HEK293 (cell line): ENCODE measurements around the gene SPTLC2.
A peak's percentile ranks its signal among the peaks of the same experiment; 100 is the strongest.

Experiments used
- FEZF1 ChIP-seq: fragments of 450-650 bp; formaldehyde crosslinking; IDR thresholded peaks from 2 replicates; pipeline ENCODE4 v1.5.1; 2016; ENCODE audit warnings: missing biosample characterization, missing genetic modification characterization
- GFI1B ChIP-seq: fragments of 450-650 bp; formaldehyde crosslinking; IDR thresholded peaks from 2 replicates; pipeline ENCODE4 v1.5.1; 2016; ENCODE audit warnings: missing biosample characterization, missing genetic modification characterization
- KLF1 ChIP-seq: fragments of 450-650 bp; formaldehyde crosslinking; IDR thresholded peaks from 2 replicates; pipeline ENCODE4 v1.5.1; 2016; ENCODE audit warnings: missing biosample characterization, missing genetic modification characterization
- MZF1 ChIP-seq: fragments of 450-650 bp; formaldehyde crosslinking; IDR thresholded peaks from 2 replicates; pipeline ENCODE4 v1.5.1; 2017; ENCODE audit warnings: missing biosample characterization, missing genetic modification characterization, borderline replicate concordance
- PRDM1 ChIP-seq: fragments of 450-650 bp; formaldehyde crosslinking; IDR thresholded peaks from 2 replicates; pipeline ENCODE4; 2016; ENCODE audit warnings: missing biosample characterization, missing genetic modification characterization
- REST ChIP-seq: fragments of 450-650 bp; formaldehyde crosslinking; IDR thresholded peaks from 2 replicates; pipeline ENCODE4 v1.5.1; 2016; ENCODE audit warnings: missing biosample characterization, missing genetic modification characterization
- SCRT1 ChIP-seq: fragments of 450-650 bp; formaldehyde crosslinking; IDR thresholded peaks from 2 replicates; pipeline ENCODE4 v1.5.1; 2016; ENCODE audit warnings: missing biosample characterization, missing genetic modification characterization, borderline replicate concordance
- ZBTB20 ChIP-seq: fragments of 450-650 bp; formaldehyde crosslinking; IDR thresholded peaks from 2 replicates; pipeline ENCODE4 v1.5.1; 2016; ENCODE audit warnings: missing biosample characterization, missing genetic modification characterization
- ZBTB21 ChIP-seq: fragments of 450-650 bp; formaldehyde crosslinking; IDR thresholded peaks from 2 replicates; pipeline ENCODE4 v1.5.1; 2017; ENCODE audit warnings: missing biosample characterization, missing genetic modification characterization
- ZEB2 ChIP-seq: fragments of 450-650 bp; formaldehyde crosslinking; IDR thresholded peaks from 2 replicates; pipeline ENCODE4 v1.5.1; 2016; ENCODE audit warnings: missing biosample characterization, missing genetic modification characterization
- ZNF140 ChIP-seq: fragments of 450-650 bp; formaldehyde crosslinking; IDR thresholded peaks from 2 replicates; pipeline ENCODE4 v1.5.1; 2016; ENCODE audit warnings: missing biosample characterization, missing genetic modification characterization
- ZNF184 ChIP-seq: fragments of 450-650 bp; IDR thresholded peaks from 2 replicates; pipeline ENCODE4 v1.5.1; 2018; ENCODE audit warnings: missing biosample characterization, mild to moderate bottlenecking, missing genetic modification characterization
- ZNF211 ChIP-seq: fragments of 450-650 bp; formaldehyde crosslinking; IDR thresholded peaks from 2 replicates; pipeline ENCODE4 v1.5.1; 2016; ENCODE audit warnings: low read depth, missing biosample characterization, missing genetic modification characterization
- ZNF223 ChIP-seq: fragments of 450-650 bp; formaldehyde crosslinking; IDR thresholded peaks from 2 replicates; pipeline ENCODE4 v1.5.1; 2016; ENCODE audit warnings: missing biosample characterization, missing genetic modification characterization
- ZNF248 ChIP-seq: fragments of 450-650 bp; formaldehyde crosslinking; IDR thresholded peaks from 2 replicates; pipeline ENCODE4 v1.5.1; 2017; ENCODE audit warnings: missing biosample characterization, missing genetic modification characterization
- ZNF518A ChIP-seq: fragments of 450-650 bp; formaldehyde crosslinking; conservative IDR thresholded peaks from 2 replicates; pipeline ENCODE4 v1.5.1; 2016; ENCODE audit warnings: low read depth, missing biosample characterization, missing genetic modification characterization
- ZNF561 ChIP-seq: fragments of 450-650 bp; IDR thresholded peaks from 2 replicates; pipeline ENCODE4 v1.5.1; 2018; ENCODE audit warnings: missing biosample characterization, missing genetic modification characterization, borderline replicate concordance
- ZNF571 ChIP-seq: fragments of 450-650 bp; formaldehyde crosslinking; IDR thresholded peaks from 2 replicates; pipeline ENCODE4 v1.5.0; 2017; ENCODE audit warnings: missing biosample characterization, missing genetic modification characterization
- ZNF645 ChIP-seq: fragments of 450-650 bp; formaldehyde crosslinking; IDR thresholded peaks from 2 replicates; pipeline ENCODE4; 2016; ENCODE audit warnings: missing biosample characterization, missing genetic modification characterization
- ZNF670 ChIP-seq: fragments of 450-650 bp; formaldehyde crosslinking; IDR thresholded peaks from 2 replicates; pipeline ENCODE4 v1.5.1; 2016; ENCODE audit warnings: missing biosample characterization, missing genetic modification characterization, low read depth
- ZNF747 ChIP-seq: fragments of 450-650 bp; formaldehyde crosslinking; IDR thresholded peaks from 2 replicates; pipeline ENCODE4 v1.5.1; 2016; ENCODE audit warnings: missing biosample characterization, missing genetic modification characterization
- ZNF768 ChIP-seq: fragments of 450-650 bp; formaldehyde crosslinking; IDR thresholded peaks from 2 replicates; pipeline ENCODE4 v1.5.1; 2018; ENCODE audit warnings: missing biosample characterization, mild to moderate bottlenecking, missing genetic modification characterization
- ZNF785 ChIP-seq: fragments of 450-650 bp; formaldehyde crosslinking; IDR thresholded peaks from 2 replicates; pipeline ENCODE4 v1.5.1; 2016; ENCODE audit warnings: missing biosample characterization, missing genetic modification characterization
- ZNF830 ChIP-seq: fragments of 450-650 bp; IDR thresholded peaks from 2 replicates; pipeline ENCODE4 v1.5.0; 2018; ENCODE audit warnings: missing biosample characterization, missing genetic modification characterization, low read depth, mild to moderate bottlenecking, moderate library complexity
- ZNF843 ChIP-seq: fragments of 450-650 bp; formaldehyde crosslinking; IDR thresholded peaks from 2 replicates; pipeline ENCODE4 v1.5.1; 2016; ENCODE audit warnings: missing biosample characterization, missing genetic modification characterization
- ZSCAN30 ChIP-seq: fragments of 450-650 bp; IDR thresholded peaks from 2 replicates; pipeline ENCODE4 v1.5.1; 2018; ENCODE audit warnings: missing biosample characterization, mild to moderate bottlenecking, missing genetic modification characterization, moderate library complexity
- TF ChIP-seq, protein P1 (sequence below): sonication (generic); formaldehyde crosslinking; IDR thresholded peaks from 2 replicates; pipeline ENCODE4 v1.8.1; 2022; ENCODE audit warnings: mild to moderate bottlenecking, moderate library complexity, missing genetic modification reagents

Gene SPTLC2

GRCh38 chr14:77616454-77617229, at the start of gene SPTLC2 (continued):
- no peak for TF ChIP-seq ZNF184 (tag by site-specific recombination)
- no peak for TF ChIP-seq ZNF670 (tag by site-specific recombination)
- TF ChIP-seq ZNF785 = no peak
- peak; percentile 54; the same call in 1 of the 2 replicates for TF ChIP-seq ZSCAN30 (tag by site-specific recombination)
- no peak for TF ChIP-seq MZF1 (tag by site-specific recombination)
- no peak for TF ChIP-seq ZNF768 (tag by site-specific recombination)
- no peak for TF ChIP-seq ZNF571 (tag by site-specific recombination)
- TF ChIP-seq SCRT1 (tag by site-specific recombination) = no peak
- no peak for TF ChIP-seq ZBTB21 (tag by site-specific recombination)
- no peak for TF ChIP-seq ZNF747 (tag by site-specific recombination)
- no peak for TF ChIP-seq PRDM1 (tag by site-specific recombination)
- TF ChIP-seq KLF1 = peak; percentile 67; the same call in 1 of the 2 replicates
- no peak for TF ChIP-seq ZNF645 (tag by site-specific recombination)
- TF ChIP-seq ZNF211 (tag by site-specific recombination) = no peak
- TF ChIP-seq ZNF843 (tag by site-specific recombination) = no peak
- TF ChIP-seq, protein P1, sequence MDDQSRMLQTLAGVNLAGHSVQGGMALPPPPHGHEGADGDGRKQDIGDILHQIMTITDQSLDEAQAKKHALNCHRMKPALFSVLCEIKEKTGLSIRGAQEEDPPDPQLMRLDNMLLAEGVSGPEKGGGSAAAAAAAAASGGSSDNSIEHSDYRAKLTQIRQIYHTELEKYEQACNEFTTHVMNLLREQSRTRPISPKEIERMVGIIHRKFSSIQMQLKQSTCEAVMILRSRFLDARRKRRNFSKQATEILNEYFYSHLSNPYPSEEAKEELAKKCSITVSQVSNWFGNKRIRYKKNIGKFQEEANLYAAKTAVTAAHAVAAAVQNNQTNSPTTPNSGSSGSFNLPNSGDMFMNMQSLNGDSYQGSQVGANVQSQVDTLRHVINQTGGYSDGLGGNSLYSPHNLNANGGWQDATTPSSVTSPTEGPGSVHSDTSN (CRISPR knock-in tag) = 0 out of 2 replicates have a peak, but pooled peaks have one; percentile 66
- no peak for TF ChIP-seq ZNF830 (tag by site-specific recombination)
- TF ChIP-seq ZNF561 (tag by site-specific recombination) = no peak
- peak; percentile 54 for TF ChIP-seq ZEB2 (tag by site-specific recombination)
- TF ChIP-seq ZBTB20 (tag by site-specific recombination) = peak; percentile 99
- no peak for TF ChIP-seq FEZF1 (tag by site-specific recombination)
- TF ChIP-seq ZNF140 (tag by site-specific recombination) = no peak
- TF ChIP-seq ZNF223 (tag by site-specific recombination) = no peak
- TF ChIP-seq GFI1B (tag by site-specific recombination) = no peak
- TF ChIP-seq ZNF248 (tag by site-specific recombination) = no peak
- peak; percentile 50; the same call in 1 of the 2 replicates for TF ChIP-seq ZNF518A (tag by site-specific recombination)
- TF ChIP-seq REST = no peak
